Skeletal muscle satellite cell (primary cell): Measurements from ENCODE around the gene B3GNT3.
A peak's percentile ranks its signal among the peaks of the same experiment; 100 is the strongest.
"Not testable (repeated sequence)": the region's sequence is repeated elsewhere in the genome, so short reads cannot be mapped to it uniquely, and the experiment has no call there.

Experiments used
- H3K27me3 ChIP-seq: 2 replicates; pipeline ENCODE4 v1.7.0; 2013; ENCODE audit warnings: low read length; ENCODE audit not compliant: control insufficient read depth, insufficient read depth
- H3K36me3 ChIP-seq: 2 replicates; pipeline ENCODE4 v1.7.0; 2013; ENCODE audit warnings: mild to moderate bottlenecking, control low read depth, low read length; ENCODE audit not compliant: insufficient read depth
- H3K4me1 ChIP-seq: 2 replicates; pipeline ENCODE4 v1.7.0; 2013; ENCODE audit warnings: low read length; ENCODE audit not compliant: control insufficient read depth, insufficient read depth
- H3K4me2 ChIP-seq: 2 replicates; pipeline ENCODE4 v1.7.0; 2013; ENCODE audit warnings: mild to moderate bottlenecking, low read length
- H3K4me3 ChIP-seq: 2 replicates; pipeline ENCODE4 v1.7.0; 2013; ENCODE audit warnings: low read length
- H3K9ac ChIP-seq: 2 replicates; pipeline ENCODE4 v1.7.0; 2013; ENCODE audit warnings: mild to moderate bottlenecking, low read depth, low read length, moderate library complexity
- H3K9me3 ChIP-seq: replicated peaks from 2 replicates; pipeline ENCODE4 v1.7.0; 2013; ENCODE audit warnings: mild to moderate bottlenecking, control low read depth, low read length

B3GNT3 gene

DNA sequence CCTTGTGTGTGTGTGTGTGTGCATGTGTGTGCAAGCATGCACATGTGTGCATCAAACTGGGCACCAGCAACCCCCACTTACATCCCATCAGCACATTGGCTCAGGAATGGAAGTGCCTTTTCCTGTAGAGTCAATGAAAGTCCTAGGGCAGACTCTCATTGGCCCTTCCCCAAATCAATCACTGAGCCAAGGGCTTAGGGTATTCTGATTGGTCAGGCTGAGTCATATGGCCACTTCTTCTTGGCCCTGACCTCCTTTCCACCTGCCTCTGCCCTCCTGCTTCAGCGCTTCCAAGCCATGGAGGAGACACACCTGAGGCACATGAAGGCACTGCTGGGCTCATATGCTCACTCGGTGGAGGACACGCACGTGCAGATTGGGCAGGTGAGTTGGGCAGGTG is 22.8 kb upstream of the B3GNT3 start:
- Histone ChIP-seq H3K36me3 (no peaks in the 10 kb centered on the region), H3K9ac (no peak overlapping the region), H3K4me1 (no peaks in the 10 kb centered on the region), H3K9me3 (no peaks in the 10 kb centered on the region), H3K4me2 (no peak overlapping the region), H3K4me3 (no peak overlapping the region), H3K27me3 (peaks cover 6% of the 10 kb centered on the region)

DNA sequence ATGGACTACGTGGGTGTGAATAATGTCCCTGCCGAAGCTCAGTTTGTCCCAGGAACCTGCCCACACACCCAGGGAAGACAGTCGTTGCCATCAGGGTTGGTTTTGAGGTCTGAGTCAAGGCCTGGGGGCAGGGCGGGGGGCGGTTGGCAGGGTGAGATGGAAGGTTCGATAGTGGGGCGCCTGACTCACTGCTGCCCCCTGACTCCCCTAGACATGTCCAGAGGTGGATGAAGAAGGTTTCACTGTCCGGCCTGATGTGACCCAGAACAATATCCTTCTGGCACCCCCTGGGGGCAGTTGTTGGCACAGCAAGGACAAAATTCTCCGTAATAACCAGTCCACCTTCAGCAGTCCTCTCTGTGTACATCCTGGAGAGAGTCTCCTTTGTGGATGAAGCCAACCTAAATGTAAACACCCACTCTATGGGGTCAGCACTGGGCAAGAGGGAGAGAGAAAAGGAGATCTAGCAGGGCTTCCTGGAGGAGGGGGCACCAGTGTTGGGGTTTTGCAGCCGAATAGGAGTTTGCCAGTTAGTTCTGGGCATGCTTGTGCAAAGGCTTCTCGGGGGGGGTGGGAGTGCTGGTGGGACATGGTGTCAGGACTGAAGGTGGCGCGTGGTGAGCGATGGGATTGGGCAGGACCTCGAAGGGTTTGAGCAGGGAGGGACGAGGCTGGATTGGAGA is 19.6 kb upstream of the B3GNT3 start:
- no peak overlapping the region for H3K4me2 ChIP-seq
- no peak overlapping the region for H3K4me3 ChIP-seq
- H3K9me3 ChIP-seq = no peaks in the 10 kb centered on the region
- peaks cover 15% of the 10 kb centered on the region for H3K27me3 ChIP-seq
- peaks cover 7% of the 10 kb centered on the region for H3K4me1 ChIP-seq
- no peaks in the 10 kb centered on the region for H3K36me3 ChIP-seq
- no peak overlapping the region for H3K9ac ChIP-seq

DNA sequence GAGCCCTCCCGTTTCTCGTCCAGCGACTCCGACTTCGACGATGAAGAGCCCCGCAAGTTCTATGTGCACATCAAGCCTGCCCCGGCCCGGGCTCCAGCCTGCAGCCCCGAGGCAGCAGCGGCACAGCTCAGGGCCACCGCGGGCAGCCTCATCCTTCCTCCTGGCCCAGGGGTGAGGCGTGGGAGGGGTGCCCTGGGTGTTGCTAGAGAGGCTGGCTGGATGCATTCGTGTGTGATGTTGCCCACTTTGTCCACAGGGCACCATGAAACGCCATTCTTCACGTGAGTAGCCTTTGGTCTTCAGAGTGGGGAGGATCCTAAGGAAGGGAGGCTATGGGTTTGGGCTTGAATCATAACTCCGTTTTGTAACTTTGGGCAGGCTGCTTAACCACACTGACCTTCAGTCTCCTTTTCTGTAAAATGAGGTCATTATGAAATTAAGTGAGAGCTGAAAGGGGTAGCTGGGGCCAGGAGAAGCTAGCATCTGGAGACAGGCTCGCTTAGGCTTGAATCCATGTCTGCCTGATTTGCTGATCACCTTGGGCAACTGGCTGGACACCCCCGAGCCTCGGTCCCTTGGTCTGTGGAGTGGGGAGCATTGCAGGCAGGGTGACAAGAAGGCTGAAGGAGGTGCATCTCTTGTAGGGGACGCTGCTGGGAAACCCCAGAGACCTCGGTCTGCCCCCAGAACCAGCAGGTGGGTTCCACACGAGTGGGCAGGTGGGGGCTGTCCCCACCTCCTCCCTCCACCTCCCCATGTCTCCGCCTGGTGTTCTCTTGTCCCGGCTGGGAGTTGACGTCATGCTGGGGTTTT is 18.7 kb upstream of the B3GNT3 start:
- no peak overlapping the region for H3K9ac ChIP-seq
- no peak overlapping the region for H3K4me2 ChIP-seq
- H3K9me3 ChIP-seq = no peaks in the 10 kb centered on the region
- H3K36me3 ChIP-seq = no peaks in the 10 kb centered on the region
- H3K27me3 ChIP-seq = peaks cover 15% of the 10 kb centered on the region
- peaks cover 7% of the 10 kb centered on the region for H3K4me1 ChIP-seq
- no peak overlapping the region for H3K4me3 ChIP-seq

DNA sequence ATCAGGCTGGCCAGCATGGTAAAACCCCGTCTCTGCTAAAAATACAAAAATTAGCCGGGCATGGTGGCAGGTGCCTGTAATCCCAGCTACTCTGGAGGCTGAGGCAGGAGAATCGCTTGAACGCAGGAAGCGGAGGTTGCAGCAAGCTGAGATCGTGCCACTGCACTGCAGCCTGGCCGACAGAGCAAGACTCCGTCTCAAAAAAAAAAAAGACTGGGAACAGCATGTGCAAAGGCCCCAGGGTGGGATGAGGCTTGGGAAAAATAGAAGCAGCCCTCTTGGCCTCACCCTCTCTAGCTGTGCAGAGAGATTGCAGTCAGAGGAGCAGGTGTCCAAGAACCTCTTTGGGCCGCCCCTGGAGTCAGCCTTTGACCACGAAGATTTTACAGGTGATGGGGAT is 17.1 kb upstream of the B3GNT3 start:
- H3K36me3 ChIP-seq, H3K4me3 ChIP-seq, H3K4me2 ChIP-seq, H3K4me1 ChIP-seq, H3K9ac ChIP-seq, H3K9me3 ChIP-seq: not testable (repeated sequence)
- H3K27me3 ChIP-seq = peaks cover 15% of the 10 kb centered on the region

DNA sequence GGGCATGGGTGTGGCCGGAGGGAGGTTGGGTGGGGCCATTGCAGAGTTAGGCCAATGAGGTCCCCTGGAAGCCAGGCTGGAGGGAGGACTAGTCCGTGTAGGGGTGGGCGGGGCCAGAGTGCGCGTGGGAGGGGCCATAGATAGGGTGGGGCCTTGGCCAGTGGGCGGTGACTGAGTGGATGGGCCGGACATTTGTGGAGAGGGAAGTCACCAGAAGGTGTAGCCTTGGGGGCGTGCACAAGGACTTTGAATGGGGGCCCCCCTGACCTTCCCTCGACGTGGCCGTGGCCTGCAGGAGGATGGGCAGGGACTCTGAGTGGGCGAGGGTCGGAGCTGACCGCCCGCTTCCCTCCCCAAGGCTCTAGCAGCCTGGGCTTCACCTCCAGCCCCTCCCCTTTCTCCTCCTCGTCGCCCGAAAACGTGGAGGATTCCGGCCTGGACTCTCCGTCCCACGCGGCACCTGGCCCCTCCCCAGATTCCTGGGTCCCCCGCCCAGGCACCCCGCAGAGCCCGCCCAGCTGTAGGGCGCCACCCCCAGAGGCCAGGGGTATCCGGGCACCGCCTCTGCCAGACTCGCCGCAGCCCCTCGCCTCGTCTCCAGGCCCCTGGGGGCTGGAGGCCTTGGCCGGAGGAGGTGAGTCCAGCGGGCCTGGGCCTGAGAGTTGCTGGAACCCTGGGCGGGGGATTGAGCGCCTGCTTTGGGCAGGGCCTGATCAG is 16.5 kb upstream of the B3GNT3 start:
- Histone ChIP-seq H3K4me1 (peaks cover 7% of the 10 kb centered on the region), H3K4me2 (peak overlapping the region; percentile 37), H3K9me3 (no peaks in the 10 kb centered on the region), H3K4me3 (no peak overlapping the region), H3K27me3 (peaks cover 15% of the 10 kb centered on the region), H3K36me3 (no peaks in the 10 kb centered on the region), H3K9ac (no peak overlapping the region)

DNA sequence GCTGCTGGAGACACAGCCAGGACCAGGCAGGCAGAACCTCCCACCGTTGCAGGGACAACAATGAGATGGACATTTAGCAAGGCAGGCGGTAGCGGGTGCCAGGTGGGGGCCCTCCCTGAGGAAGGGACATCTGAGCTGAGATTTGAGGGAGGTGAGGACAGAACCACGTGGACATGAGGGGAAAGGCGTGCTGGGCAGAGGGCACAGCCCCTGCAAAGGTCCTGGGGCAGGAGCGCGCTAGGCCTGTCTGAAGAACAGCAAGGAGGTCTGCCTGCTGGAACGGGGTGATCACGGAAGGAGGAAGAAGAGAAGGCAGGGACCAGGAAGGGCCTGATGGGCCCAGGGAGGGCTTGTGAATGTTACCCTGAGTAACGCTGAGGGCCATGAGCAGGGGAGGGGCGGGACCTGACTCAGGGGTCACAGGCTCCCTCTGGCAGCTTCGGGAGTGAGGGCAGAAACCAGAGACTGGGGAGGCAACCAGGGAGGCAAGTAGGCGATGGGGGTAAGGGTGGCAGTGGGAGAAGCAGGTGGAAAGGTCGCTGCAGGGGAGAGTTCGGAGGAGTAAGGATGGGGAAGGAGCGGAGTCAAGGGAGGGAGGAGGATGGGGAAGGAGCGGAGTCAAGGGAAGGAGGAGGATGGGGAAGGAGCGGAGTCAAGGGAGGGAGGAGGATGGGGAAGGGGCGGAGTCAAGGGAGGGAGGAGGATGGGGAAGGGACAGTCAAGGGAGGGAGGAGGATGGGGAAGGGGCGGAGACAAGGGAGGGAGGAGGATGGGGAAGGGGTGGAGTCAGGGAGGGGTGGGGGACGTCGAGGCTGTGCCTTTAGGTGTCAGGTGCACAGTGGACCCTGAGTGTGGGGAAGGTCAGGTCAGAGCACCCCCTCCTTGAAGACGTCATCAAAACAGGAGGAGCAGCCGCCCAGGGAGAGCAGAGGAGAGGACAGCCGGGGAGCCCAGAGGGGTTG is 15.7 kb upstream of the B3GNT3 start:
- H3K4me2 ChIP-seq = peak overlapping the region; percentile 18
- H3K27me3 ChIP-seq = peaks cover 15% of the 10 kb centered on the region
- no peaks in the 10 kb centered on the region for H3K9me3 ChIP-seq
- H3K9ac ChIP-seq = no peak overlapping the region
- H3K4me1 ChIP-seq = peaks cover 7% of the 10 kb centered on the region
- no peaks in the 10 kb centered on the region for H3K36me3 ChIP-seq
- no peak overlapping the region for H3K4me3 ChIP-seq

DNA sequence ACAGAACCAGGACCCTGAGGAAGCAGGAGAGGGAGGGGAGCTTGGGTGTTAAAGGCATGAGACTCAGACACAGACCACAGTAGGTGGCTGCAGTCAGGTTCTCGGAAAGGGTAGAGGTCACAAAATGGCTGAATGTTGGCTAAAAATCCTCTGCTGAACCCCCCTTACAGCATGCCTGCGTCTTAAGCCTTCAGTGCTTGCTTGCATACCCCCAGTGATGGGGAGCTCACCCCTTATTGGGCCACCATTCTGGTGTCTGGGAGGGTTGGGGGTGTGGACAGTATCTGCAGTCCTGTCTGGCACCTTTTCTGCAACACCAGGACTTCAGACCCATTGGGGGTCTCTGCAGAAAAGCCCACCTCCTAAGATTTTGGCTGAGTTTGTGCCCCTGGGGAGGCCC is 14.2 kb upstream of the B3GNT3 start:
- no peaks in the 10 kb centered on the region for H3K36me3 ChIP-seq
- no peak overlapping the region for H3K4me3 ChIP-seq
- no peak overlapping the region for H3K9ac ChIP-seq
- H3K27me3 ChIP-seq = peaks cover 13% of the 10 kb centered on the region
- H3K4me2 ChIP-seq = no peak overlapping the region
- no peaks in the 10 kb centered on the region for H3K9me3 ChIP-seq
- peaks cover 7% of the 10 kb centered on the region for H3K4me1 ChIP-seq

DNA sequence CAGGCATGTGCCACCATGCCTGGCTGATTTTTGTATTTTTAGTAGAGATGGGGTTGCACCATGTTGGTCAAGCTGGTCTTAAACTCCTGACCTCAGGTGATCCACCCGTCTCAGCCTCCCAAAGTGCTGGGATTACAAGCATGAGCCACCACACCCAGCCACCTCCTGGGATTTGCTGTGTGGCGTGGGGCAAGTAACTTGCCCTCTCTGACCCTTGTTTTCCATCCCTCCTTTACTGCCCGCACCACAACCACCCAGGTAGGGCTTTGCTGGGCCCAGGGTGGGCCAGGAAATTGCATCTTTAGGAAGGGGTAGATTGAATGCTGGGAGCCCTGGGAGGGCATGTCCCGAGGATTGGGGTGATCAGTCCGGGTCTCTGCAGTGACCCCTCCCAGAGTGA is 11.2 kb upstream of the B3GNT3 start:
- H3K27me3 ChIP-seq, H3K4me1 ChIP-seq, H3K36me3 ChIP-seq, H3K9ac ChIP-seq, H3K4me2 ChIP-seq, H3K4me3 ChIP-seq, H3K9me3 ChIP-seq: not testable (repeated sequence)

DNA sequence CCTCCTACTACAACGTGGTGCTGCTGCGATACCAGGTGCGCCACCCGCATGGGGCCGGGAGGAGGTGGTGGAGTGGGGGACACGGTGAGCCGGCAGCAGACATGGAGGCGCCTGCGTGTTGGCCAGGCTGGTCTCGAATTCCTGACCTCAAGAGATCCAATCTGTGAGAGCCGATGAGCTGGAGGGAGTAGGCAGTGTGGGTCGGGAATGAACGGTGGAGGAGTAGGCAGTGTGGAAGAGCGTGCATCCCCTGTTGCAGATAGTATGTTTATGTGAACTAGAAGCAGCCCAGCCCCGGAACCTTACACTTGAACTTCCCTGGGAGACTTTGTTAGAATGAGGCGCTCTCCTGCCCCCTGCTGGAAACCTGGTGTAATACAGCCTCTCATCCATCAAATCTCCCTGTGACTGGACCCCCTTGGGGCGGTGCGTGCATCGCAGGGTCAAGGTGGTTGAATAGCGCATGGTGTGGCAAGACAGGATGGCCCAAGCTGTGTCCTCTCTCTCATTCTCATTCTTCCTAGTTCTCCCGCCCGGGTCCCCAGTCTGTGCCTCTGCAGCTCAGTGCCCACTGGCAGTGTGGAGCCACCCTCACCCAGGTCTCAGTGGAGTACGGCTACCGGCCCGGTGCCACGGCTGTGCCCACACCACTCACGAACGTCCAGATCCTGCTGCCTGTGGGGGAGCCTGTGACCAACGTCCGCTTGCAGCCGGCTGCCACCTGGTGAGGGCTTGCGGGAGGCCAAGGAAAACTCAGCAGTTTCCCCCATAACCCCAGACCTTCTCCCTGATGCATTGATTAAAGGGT is 10.5 kb upstream of the B3GNT3 start:
- H3K36me3 ChIP-seq = no peaks in the 10 kb centered on the region
- H3K4me3 ChIP-seq = peak overlapping the region; percentile 3
- H3K9ac ChIP-seq = no peak overlapping the region
- H3K4me2 ChIP-seq = peak overlapping the region; percentile 38
- H3K9me3 ChIP-seq = no peaks in the 10 kb centered on the region
- H3K27me3 ChIP-seq = peaks cover 5% of the 10 kb centered on the region
- H3K4me1 ChIP-seq = no peaks in the 10 kb centered on the region

DNA sequence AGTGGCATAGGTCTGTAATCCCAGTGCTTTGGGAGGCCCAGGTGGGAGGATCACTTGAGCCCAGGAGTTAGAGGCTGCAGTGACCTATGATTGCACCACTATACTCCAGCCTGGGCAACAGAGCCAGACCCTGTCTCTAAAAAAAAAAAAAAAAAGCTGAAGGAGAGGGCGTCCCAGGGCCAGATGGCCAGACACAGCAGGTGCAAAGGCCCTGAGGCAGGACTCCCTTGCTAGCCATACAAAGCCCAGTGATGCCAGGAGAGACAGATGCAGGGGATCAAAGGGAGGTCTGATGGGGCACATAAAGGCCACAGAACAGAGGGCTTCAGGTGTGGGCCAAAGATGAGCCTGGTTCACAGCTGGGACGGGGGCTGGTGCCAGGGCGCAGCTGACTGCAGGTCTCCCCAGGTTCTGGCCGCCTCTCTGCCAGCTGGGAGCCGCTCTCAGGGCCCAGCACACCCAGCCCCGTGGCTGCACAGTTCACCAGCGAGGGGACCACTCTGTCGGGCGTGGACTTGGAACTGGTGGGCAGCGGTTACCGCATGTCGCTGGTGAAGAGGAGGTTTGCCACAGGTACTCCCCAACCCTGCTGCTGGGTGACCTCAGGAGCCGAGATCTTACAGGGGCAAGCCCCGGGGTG is 7.5 kb upstream of the B3GNT3 start:
- Histone ChIP-seq H3K9me3 (no peaks in the 10 kb centered on the region), H3K27me3 (peaks cover 14% of the 10 kb centered on the region), H3K9ac (no peak overlapping the region), H3K4me3 (no peak overlapping the region), H3K36me3 (no peaks in the 10 kb centered on the region), H3K4me2 (no peak overlapping the region), H3K4me1 (no peaks in the 10 kb centered on the region)
